ENCODE measurements around the gene RASIP1.

GRCh38 chr19:48676487-48676886, 63.9 kb downstream of the RASIP1 start:
- no peak for TF ChIP-seq CTCF (IDR thresholded peaks at IDR 0.05)
- TF ChIP-seq POLR2A (IDR thresholded peaks at IDR 0.05): no peak
